ENCODE data around the gene ANKH.

DNA sequence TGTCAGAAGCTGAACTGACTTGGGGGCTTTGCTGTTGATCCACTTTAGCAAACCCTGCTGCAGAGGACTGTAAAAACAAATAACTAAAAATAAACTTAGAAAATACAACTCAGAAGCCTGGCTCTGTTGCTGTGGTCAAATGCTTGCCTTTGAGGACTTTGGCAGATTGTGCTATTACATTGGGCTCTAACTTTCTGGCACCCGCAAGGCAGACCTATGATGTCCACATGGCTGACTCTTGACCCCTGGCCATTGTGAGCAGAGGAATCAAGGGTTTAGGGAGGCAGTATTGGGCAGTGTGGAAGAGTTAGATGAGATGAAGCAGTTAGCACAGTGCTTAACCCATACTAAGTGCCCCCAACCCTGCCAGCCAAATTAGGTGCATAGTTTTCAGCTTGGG, 173.1 kb downstream of the ANKH start:
- TF ChIP-seq, protein P1, sequence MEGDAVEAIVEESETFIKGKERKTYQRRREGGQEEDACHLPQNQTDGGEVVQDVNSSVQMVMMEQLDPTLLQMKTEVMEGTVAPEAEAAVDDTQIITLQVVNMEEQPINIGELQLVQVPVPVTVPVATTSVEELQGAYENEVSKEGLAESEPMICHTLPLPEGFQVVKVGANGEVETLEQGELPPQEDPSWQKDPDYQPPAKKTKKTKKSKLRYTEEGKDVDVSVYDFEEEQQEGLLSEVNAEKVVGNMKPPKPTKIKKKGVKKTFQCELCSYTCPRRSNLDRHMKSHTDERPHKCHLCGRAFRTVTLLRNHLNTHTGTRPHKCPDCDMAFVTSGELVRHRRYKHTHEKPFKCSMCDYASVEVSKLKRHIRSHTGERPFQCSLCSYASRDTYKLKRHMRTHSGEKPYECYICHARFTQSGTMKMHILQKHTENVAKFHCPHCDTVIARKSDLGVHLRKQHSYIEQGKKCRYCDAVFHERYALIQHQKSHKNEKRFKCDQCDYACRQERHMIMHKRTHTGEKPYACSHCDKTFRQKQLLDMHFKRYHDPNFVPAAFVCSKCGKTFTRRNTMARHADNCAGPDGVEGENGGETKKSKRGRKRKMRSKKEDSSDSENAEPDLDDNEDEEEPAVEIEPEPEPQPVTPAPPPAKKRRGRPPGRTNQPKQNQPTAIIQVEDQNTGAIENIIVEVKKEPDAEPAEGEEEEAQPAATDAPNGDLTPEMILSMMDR (IDR thresholded peaks at IDR 0.05): no peak
- TF ChIP-seq JUN (IDR thresholded peaks at IDR 0.05) (no peak), JUNB (IDR thresholded peaks at IDR 0.05) (no peak), CBX2 (IDR thresholded peaks at IDR 0.05; ENCODE audit: borderline replicate concordance, low read depth) (no peak)
